Measurements from ENCODE around the gene PSME3IP1. TPM values are rescaled to one million over a fixed set of nuclear protein-coding genes. Genes with fewer than 3 reads are reported as not detected.

Gene PSME3IP1
- total and polyA plus RNA-seq, 2 of the 4 experiments (the other 2 are of a cell fraction), result 50.2 to 75.2 TPM

GRCh38 chr16:57118461-57119084 is 67.3 kb downstream of the PSME3IP1 start:
- H3K4me1 ChIP-seq (ENCODE audit: control insufficient read depth, insufficient read depth, low read length), result peaks cover 7% of the 10 kb centered on the region
- no peak overlapping the region for H2BK5ac ChIP-seq (ENCODE audit: low read depth, low read length, poor library complexity, severe bottlenecking)
- no peak overlapping the region for H3K18ac ChIP-seq (ENCODE audit: low read depth, low read length)
- no peak overlapping the region for H4K8ac ChIP-seq (ENCODE audit: low read depth in 2 of 2, low read length in 2 of 2)
- H2BK120ac ChIP-seq (ENCODE audit: low read depth, low read length), result no peak overlapping the region
- H3K79me1 ChIP-seq (ENCODE audit: low read depth in 1 of 2, low read length in 2 of 2), result peaks cover 0 to 7% of the 10 kb centered on the region in 2 experiments; a peak in 1 of 4 replicates
- no TSS peak for BruUV-seq (replicated peaks)
- no peak for TF ChIP-seq RFX5 (IDR thresholded peaks at IDR 0.05; ENCODE audit: low read depth, low read length)
- ChIA-PET CTCF (no interaction called here), POLR2A (ENCODE audit: unreplicated experiment) (no interaction called here)
- no peaks in the 10 kb centered on the region for H4K20me1 ChIP-seq (ENCODE audit: insufficient read depth, low read length)
- H3K4me2 ChIP-seq (ENCODE audit: low read depth, low read length), result no peak overlapping the region
- H3K9me1 ChIP-seq (ENCODE audit: insufficient read depth, low read length), result peaks cover 9% of the 10 kb centered on the region; the same call in 1 of the 2 replicates
- no peak overlapping the region for H3K56ac ChIP-seq (ENCODE audit: extremely low read depth, insufficient read depth, low read length)
- no peak overlapping the region for H2BK20ac ChIP-seq (ENCODE audit: low read depth, low read length)
- H2BK15ac ChIP-seq (ENCODE audit: low read depth, low read length), result no peak overlapping the region
- in situ Hi-C loops (cut with MboI; ENCODE audit: low sequenced_read_pairs) (no loop called here), dilution Hi-C loops (cut with HindIII; ENCODE audit: low sequenced_read_pairs, unreplicated experiment) (no loop called here), intact Hi-C loops (cut with micrococcal nuclease) (no loop called here)
- peaks cover 4% of the 10 kb centered on the region; the same call in 1 of the 2 replicates for H3K36me3 ChIP-seq (ENCODE audit: control insufficient read depth, insufficient read depth, low read length)
- WGBS, 2 experiments (ENCODE audit: extremely low coverage in 2 of 2, insufficient read length in 1 of 2), result no CpG with 5 or more reads among the region's 2 CpGs
- H2AK5ac ChIP-seq (ENCODE audit: low read depth, low read length), result no peak overlapping the region
- H4K91ac ChIP-seq (ENCODE audit: insufficient read depth, low read depth, low read length), result no peak overlapping the region
- H3K4me3 ChIP-seq (ENCODE audit: insufficient read depth, low read depth, low read length), result no peak overlapping the region
- H3K14ac ChIP-seq (replicated peaks; ENCODE audit: low read depth, low read length), result no peak overlapping the region
- H3K4ac ChIP-seq (ENCODE audit: low read depth, low read length), result no peak overlapping the region
- H3K27ac ChIP-seq (ENCODE audit: insufficient read depth, low read length), result no peak overlapping the region
- H3K27me3 ChIP-seq (ENCODE audit: control insufficient read depth, insufficient read depth, low read length), result no peaks in the 10 kb centered on the region
- no peak overlapping the region for H2AK9ac ChIP-seq (replicated peaks; ENCODE audit: low read depth, low read length, poor library complexity)
- ATAC-seq (ENCODE audit: low read depth) (no peak), DNase-seq (no peak)
- H3K9me3 ChIP-seq (ENCODE audit: control insufficient read depth, insufficient read depth, low read length), result no peaks in the 10 kb centered on the region
- no peak overlapping the region for H2AFZ ChIP-seq (replicated peaks; ENCODE audit: low read length, poor library complexity)
- H3K23ac ChIP-seq (ENCODE audit: low read depth, low read length), result no peak overlapping the region
- no peak overlapping the region for H3K9ac ChIP-seq (ENCODE audit: low read depth, low read length)
- no peak overlapping the region for H4K5ac ChIP-seq (ENCODE audit: low read depth, low read length)
